Ascending aorta (tissue), 2 donors: Measurements from ENCODE around the gene SPR. TPM values are rescaled to one million over a fixed set of nuclear protein-coding genes. Genes with fewer than 3 reads are reported as not detected.

Source experiments
- DNase-seq, 2 donors: peaks; one replicate each; pipeline ENCODE4 v3.0.0-alpha.2; 2019; ENCODE audit warnings: low spot score in 2 of 2
- H3K27ac ChIP-seq, 2 donors: fragments of 200-600 bp; sonication (generic); one replicate each; pipeline ENCODE4 v1.5.1; 2016 to 2017; ENCODE audit warnings: mild to moderate bottlenecking in 1 of 2
- H3K27me3 ChIP-seq: fragments of 200-600 bp; sonication (generic); one replicate; pipeline ENCODE4 v1.5.1; 2017
- H3K36me3 ChIP-seq, 2 donors: fragments of 200-600 bp; sonication (generic); one replicate each; pipeline ENCODE4 v1.5.1; 2016
- H3K4me1 ChIP-seq, 2 donors: fragments of 200-600 bp; sonication (generic); one replicate each; pipeline ENCODE4 v1.5.1; 2016 to 2017; ENCODE audit warnings: mild to moderate bottlenecking in 1 of 2
- H3K4me3 ChIP-seq, 2 donors: fragments of 200-600 bp; sonication (generic); one replicate each; pipeline ENCODE4 v1.5.1; 2016 to 2017; ENCODE audit warnings: mild to moderate bottlenecking in 1 of 2
- H3K9me3 ChIP-seq, 2 donors: fragments of 200-600 bp; sonication (generic); one replicate each; pipeline ENCODE4 v1.5.1; 2016
- CTCF ChIP-seq, 3 experiments: fragments of 200-600 bp in 2 of 3; fragments of 450-650 bp in 1 of 3; sonication (generic) in 2 of 3; IDR thresholded peaks; one replicate each; pipeline ENCODE4 v1.5.1; 2016 to 2019; ENCODE audit warnings: antibody characterized with exemption in 3 of 3, mild to moderate bottlenecking in 1 of 3, moderate library complexity in 1 of 3
- intact Hi-C: fragments of 100-400 bp; cut with DNase I; formaldehyde crosslinking; loops from one replicate; pipeline ENCODE4 v1.15.1; 2023
- total RNA-seq: library from RNA; depleted of rRNA; stranded (reverse); fragments of >200 nt; gene quantifications from one replicate; pipeline ENCODE4 v1.1.0, GENCODE V29; 2016

The SPR gene
- total RNA-seq, 1 donor from 2014 or later = 68.3 TPM

DNA sequence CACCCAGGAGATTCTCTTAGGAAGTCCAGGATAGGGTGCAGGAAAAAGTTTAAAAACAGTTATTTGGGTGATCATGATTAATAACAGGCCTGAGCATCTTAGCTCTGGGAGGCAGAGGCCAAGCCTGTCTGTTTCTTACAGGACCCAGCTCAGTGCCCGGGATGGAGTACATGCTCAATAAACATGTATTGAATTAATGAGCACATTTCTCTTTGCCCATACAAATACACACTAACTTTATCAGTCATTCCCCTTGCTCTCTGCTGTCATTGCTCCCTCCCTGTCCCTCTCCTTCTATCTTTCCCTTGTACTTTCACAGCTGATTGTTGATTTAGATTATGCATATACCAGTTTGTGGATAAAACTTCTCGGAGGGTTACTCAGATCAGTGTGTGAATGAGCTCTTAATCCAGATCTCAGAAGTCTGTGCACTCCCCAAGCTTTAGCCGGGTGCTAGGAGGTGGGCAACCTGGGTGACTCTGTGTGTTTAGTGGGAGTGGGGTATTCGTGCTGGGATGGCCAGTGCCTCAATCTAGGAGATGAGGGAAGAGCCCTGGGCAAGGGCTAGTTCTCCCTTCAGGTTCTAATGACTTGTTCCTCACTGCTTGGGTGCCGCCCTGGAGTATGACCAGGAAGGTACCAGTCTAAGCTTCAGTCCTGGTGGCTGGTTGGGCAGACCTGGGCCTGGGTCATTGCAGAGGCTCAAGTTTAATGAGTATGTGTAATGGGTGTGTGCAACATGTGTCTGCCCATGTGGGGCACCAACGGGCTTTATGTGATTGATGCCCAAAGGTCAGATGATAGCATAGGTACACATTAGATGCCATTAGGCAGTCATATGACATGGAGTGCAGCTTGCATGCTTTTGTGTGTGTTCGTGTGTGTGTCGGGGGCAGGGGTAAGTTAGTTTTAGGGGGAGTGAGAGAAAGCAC is 40.7 kb downstream of the SPR start:
- no peak overlapping the region for H3K27ac ChIP-seq
- H3K4me1 ChIP-seq = peaks cover 0 to 12% of the 10 kb centered on the region in 2 donors
- no peaks in the 10 kb centered on the region for H3K9me3 ChIP-seq
- peak in 1 of 2 donors; percentile 22 for DNase-seq
- TF ChIP-seq CTCF (IDR thresholded peaks at IDR 0.05) = no peak
- no peaks in the 10 kb centered on the region for H3K36me3 ChIP-seq
- H3K27me3 ChIP-seq = peaks cover 17% of the 10 kb centered on the region
- H3K4me3 ChIP-seq = no peak overlapping the region
- intact Hi-C loops = no loop called here

DNA sequence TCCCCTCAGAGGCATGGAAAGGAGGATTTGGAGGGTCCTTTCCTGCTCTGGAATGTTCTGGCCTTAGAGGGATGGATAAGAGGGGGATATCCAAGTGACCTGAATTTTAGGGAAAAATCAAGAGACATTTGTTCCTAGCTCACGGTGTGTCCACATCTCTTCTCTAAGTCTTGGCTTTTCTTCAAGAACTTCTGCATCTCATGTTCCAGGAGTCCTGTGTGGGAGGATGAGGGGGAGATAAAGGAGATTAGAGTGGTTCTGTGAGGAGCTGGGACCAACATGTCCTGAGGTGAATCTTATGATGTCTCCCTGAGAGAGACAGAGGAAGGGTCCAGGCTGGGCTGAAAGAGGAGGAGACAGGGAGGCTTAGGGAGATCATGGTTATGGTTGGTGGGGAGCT is 41.8 kb downstream of the SPR start:
- DNase-seq = no peak
- Histone ChIP-seq H3K9me3 (no peaks in the 10 kb centered on the region), H3K36me3 (no peaks in the 10 kb centered on the region), H3K4me3 (no peak overlapping the region), H3K27ac (no peak overlapping the region), H3K4me1 (peaks cover 0 to 9% of the 10 kb centered on the region in 2 donors), H3K27me3 (peaks cover 14% of the 10 kb centered on the region)
- intact Hi-C loops = no loop called here
- no peak for TF ChIP-seq CTCF (IDR thresholded peaks at IDR 0.05)

DNA sequence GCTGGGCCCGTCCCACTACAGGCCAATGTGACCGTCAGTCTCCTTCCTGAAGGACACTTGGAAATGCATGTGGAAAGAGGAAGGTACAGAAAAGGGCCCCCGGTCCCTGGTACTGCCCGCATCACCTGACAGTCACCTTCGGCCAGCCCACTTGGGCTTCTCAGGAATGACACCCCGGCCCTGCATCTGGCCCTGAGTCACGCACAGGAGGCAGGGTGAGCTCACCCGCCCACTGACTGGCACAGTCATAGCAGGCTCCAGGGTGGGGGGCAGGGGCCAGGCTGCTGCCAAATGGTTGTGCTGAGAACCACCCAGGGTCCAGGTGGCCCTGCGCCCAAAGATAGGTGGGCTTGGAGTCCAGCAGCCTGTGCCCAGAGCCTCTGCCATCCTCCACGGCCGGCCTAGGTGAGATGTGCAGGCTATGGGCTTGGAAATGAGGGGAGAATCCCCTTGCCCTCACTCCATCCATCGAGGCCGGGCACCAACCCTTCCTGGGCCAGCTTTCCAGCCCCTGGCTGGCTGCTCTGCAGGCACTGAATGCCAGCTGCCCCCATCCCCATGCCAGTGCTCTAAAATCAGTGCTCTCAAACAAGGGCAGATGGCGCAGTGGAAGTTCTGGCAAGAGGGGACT is 44.2 kb downstream of the SPR start:
- intact Hi-C loops = no loop called here
- TF ChIP-seq CTCF (IDR thresholded peaks at IDR 0.05) = no peak
- DNase-seq = no peak
- H3K27ac ChIP-seq = no peak overlapping the region
- no peak overlapping the region for H3K4me3 ChIP-seq
- no peaks in the 10 kb centered on the region for H3K27me3 ChIP-seq
- no peaks in the 10 kb centered on the region for H3K9me3 ChIP-seq
- no peaks in the 10 kb centered on the region for H3K36me3 ChIP-seq
- no peaks in the 10 kb centered on the region for H3K4me1 ChIP-seq

GRCh38 chr2:72932045-72932740 is 45.0 kb downstream of the SPR start:
- intact Hi-C loops = no loop called here
- H3K36me3 ChIP-seq = no peaks in the 10 kb centered on the region
- no peak overlapping the region for H3K27ac ChIP-seq
- H3K9me3 ChIP-seq = no peaks in the 10 kb centered on the region
- H3K4me1 ChIP-seq = no peaks in the 10 kb centered on the region
- no peak for DNase-seq
- no peaks in the 10 kb centered on the region for H3K27me3 ChIP-seq
- H3K4me3 ChIP-seq = no peak overlapping the region
- no peak for TF ChIP-seq CTCF (IDR thresholded peaks at IDR 0.05)

DNA sequence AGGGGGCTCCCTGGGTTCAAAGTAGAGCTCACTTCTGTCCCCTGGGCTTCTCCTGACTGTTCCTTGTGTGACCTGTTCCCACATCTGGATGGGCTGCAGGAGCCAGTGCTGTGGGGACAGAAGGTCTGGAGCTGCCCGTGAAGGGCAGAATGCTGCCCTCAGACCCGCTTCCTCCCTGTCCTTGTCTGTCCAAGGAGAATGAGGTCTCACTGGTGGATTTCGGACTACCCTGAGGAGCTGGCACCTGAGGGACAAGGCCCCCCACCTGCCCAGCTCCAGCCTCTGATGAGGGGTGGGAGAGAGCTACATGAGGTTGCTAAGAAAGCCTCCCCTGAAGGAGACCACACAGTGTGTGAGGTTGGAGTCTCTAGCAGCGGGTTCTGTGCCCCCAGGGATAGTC is 45.6 kb downstream of the SPR start:
- intact Hi-C loops = no loop called here
- Histone ChIP-seq H3K9me3 (no peaks in the 10 kb centered on the region), H3K36me3 (no peaks in the 10 kb centered on the region), H3K27ac (no peak overlapping the region), H3K27me3 (no peaks in the 10 kb centered on the region), H3K4me1 (no peaks in the 10 kb centered on the region), H3K4me3 (no peak overlapping the region)
- DNase-seq = no peak
- TF ChIP-seq CTCF (IDR thresholded peaks at IDR 0.05) = no peak
